ENCODE measurements around the gene UTF1. TPM values are rescaled to one million over a fixed set of nuclear protein-coding genes. Genes with fewer than 3 reads are reported as not detected.

Gene UTF1
- total RNA-seq, 1 donor from 2014 or later: not detected

GRCh38 chr10:133194151-133194550, 35.9 kb upstream of the UTF1 start:
- intact Hi-C loops (cut with micrococcal nuclease): no loop called here
- peaks cover 34% of the 10 kb centered on the region for H3K9me3 ChIP-seq (replicated peaks)
- TF ChIP-seq CTCF (IDR thresholded peaks at IDR 0.05; ENCODE audit: borderline replicate concordance): no peak
- H3K27me3 ChIP-seq (ENCODE audit: low read depth): peaks cover 79% of the 10 kb centered on the region
- H3K4me1 ChIP-seq: no peaks in the 10 kb centered on the region
- H3K27ac ChIP-seq (replicated peaks): no peak overlapping the region
- no peaks in the 10 kb centered on the region for H3K36me3 ChIP-seq
- no peak overlapping the region for H3K4me3 ChIP-seq
- no peak for DNase-seq

GRCh38 chr10:133195096-133195495, 34.9 kb upstream of the UTF1 start:
- Histone ChIP-seq H3K36me3 (no peaks in the 10 kb centered on the region), H3K4me1 (no peaks in the 10 kb centered on the region), H3K9me3 (replicated peaks) (peaks cover 34% of the 10 kb centered on the region), H3K27me3 (ENCODE audit: low read depth) (peaks cover 79% of the 10 kb centered on the region), H3K27ac (replicated peaks) (no peak overlapping the region), H3K4me3 (no peak overlapping the region)
- TF ChIP-seq CTCF (IDR thresholded peaks at IDR 0.05; ENCODE audit: borderline replicate concordance): no peak
- intact Hi-C loops (cut with micrococcal nuclease): no loop called here
- DNase-seq: no peak

GRCh38 chr10:133195611-133196010, 34.4 kb upstream of the UTF1 start:
- Histone ChIP-seq H3K9me3 (replicated peaks) (peaks cover 34% of the 10 kb centered on the region), H3K27ac (replicated peaks) (no peak overlapping the region), H3K36me3 (no peaks in the 10 kb centered on the region), H3K27me3 (ENCODE audit: low read depth) (peaks cover 79% of the 10 kb centered on the region), H3K4me1 (no peaks in the 10 kb centered on the region), H3K4me3 (no peak overlapping the region)
- intact Hi-C loops (cut with micrococcal nuclease): no loop called here
- DNase-seq: no peak
- no peak for TF ChIP-seq CTCF (IDR thresholded peaks at IDR 0.05; ENCODE audit: borderline replicate concordance)

GRCh38 chr10:133196221-133196915, 33.6 kb upstream of the UTF1 start:
- Histone ChIP-seq H3K9me3 (replicated peaks) (peaks cover 34% of the 10 kb centered on the region), H3K27me3 (ENCODE audit: low read depth) (peaks cover 82% of the 10 kb centered on the region), H3K27ac (replicated peaks) (no peak overlapping the region), H3K36me3 (no peaks in the 10 kb centered on the region), H3K4me1 (no peaks in the 10 kb centered on the region), H3K4me3 (no peak overlapping the region)
- intact Hi-C loops (cut with micrococcal nuclease): no loop called here
- no peak for DNase-seq
- no peak for TF ChIP-seq CTCF (IDR thresholded peaks at IDR 0.05; ENCODE audit: borderline replicate concordance)

- no peak overlapping the region for H3K4me3 ChIP-seq
- TF ChIP-seq CTCF (IDR thresholded peaks at IDR 0.05; ENCODE audit: borderline replicate concordance): no peak
- intact Hi-C loops (cut with micrococcal nuclease): no loop called here
- H3K9me3 ChIP-seq (replicated peaks): peaks cover 28% of the 10 kb centered on the region
- no peak for DNase-seq
- no peaks in the 10 kb centered on the region for H3K36me3 ChIP-seq
- peaks cover 83% of the 10 kb centered on the region for H3K27me3 ChIP-seq (ENCODE audit: low read depth)
- H3K4me1 ChIP-seq: no peaks in the 10 kb centered on the region
- H3K27ac ChIP-seq (replicated peaks): no peak overlapping the region
Measured at GRCh38 chr10:133196936-133197758, 32.9 kb upstream of the UTF1 start.
